Measurements from ENCODE around the gene EYA2. TPM values are rescaled to one million over a fixed set of nuclear protein-coding genes. Genes with fewer than 3 reads are reported as not detected.

The EYA2 gene
- total RNA-seq, 1 experiment from 2014 or later: 0.74 TPM

- Histone ChIP-seq H3T11ph (ENCODE audit: low read length) (no peak overlapping the region), H3K9me3 (ENCODE audit: control insufficient read depth, low read depth, low read length) (no peaks in the 10 kb centered on the region), H2BK120ac (ENCODE audit: low read depth, low read length, poor library complexity, severe bottlenecking) (no peak overlapping the region), H2BK15ac (ENCODE audit: low read depth, low read length) (no peak overlapping the region), H3K79me2 (ENCODE audit: insufficient read depth, low read length) (no peaks in the 10 kb centered on the region), H3K56ac (ENCODE audit: insufficient read length, low read depth, low read length) (no peak overlapping the region), H4K91ac (ENCODE audit: insufficient read length, low read depth, low read length) (no peak overlapping the region), H3K23me2 (ENCODE audit: insufficient read length, low read depth, low read length, poor library complexity, severe bottlenecking) (no peaks in the 10 kb centered on the region), H3K27me3 (ENCODE audit: insufficient read depth, low read length) (no peaks in the 10 kb centered on the region), H3K4me2 (ENCODE audit: insufficient read depth, insufficient read length, low read length) (no peak overlapping the region), H2BK12ac (ENCODE audit: insufficient read length, low read depth, low read length) (no peak overlapping the region), H3K4me1 (ENCODE audit: insufficient read depth, low read length) (no peaks in the 10 kb centered on the region), H3K9ac (ENCODE audit: extremely low read depth, insufficient read length, low read length) (no peak overlapping the region), H4K5ac (ENCODE audit: insufficient read length, low read depth, low read length) (no peak overlapping the region), H2BK5ac (ENCODE audit: insufficient read length, low read length) (no peak overlapping the region), H3K23ac (ENCODE audit: insufficient read length, low read depth, low read length) (no peak overlapping the region), H3K14ac (ENCODE audit: insufficient read depth, low read length) (no peak overlapping the region), H3K79me1 (ENCODE audit: insufficient read depth, low read depth, low read length, poor library complexity, severe bottlenecking) (no peaks in the 10 kb centered on the region), H2AFZ (ENCODE audit: low read length) (no peak overlapping the region), H3K27ac (ENCODE audit: insufficient read length, low read depth, low read length) (no peak overlapping the region), H2AK5ac (ENCODE audit: insufficient read length, low read length) (no peak overlapping the region), H3K4ac (ENCODE audit: low read depth, low read length) (no peak overlapping the region), H3K18ac (ENCODE audit: insufficient read length, low read depth, low read length) (no peak overlapping the region), H2BK20ac (ENCODE audit: low read depth, low read length, poor library complexity, severe bottlenecking) (no peak overlapping the region), H4K20me1 (ENCODE audit: control insufficient read depth, insufficient read depth, insufficient read length) (no peaks in the 10 kb centered on the region), H4K8ac (replicated peaks; ENCODE audit: insufficient read length, low read depth, low read length) (no peak overlapping the region)
- no peak for DNase-seq
- no peak for TF ChIP-seq CTCF (conservative IDR thresholded peaks at IDR 0.05)
- Mint-ChIP-seq H3K4me3 (no peak overlapping the region), H3K4me1 (peaks cover 0 to 8% of the 10 kb centered on the region in 2 experiments; a peak in 3 of 4 replicates), H3K27ac (no peak overlapping the region), H3K36me3 (ENCODE audit: insufficient read depth in 1 of 3, low read depth in 3 of 3) (peaks cover 0 to 3% (median 0%) of the 10 kb centered on the region in 3 experiments; a peak in 2 of 7 replicates), H3K27me3 (ENCODE audit: low read depth) (peaks cover 4% of the 10 kb centered on the region; the same call in 1 of the 2 replicates), H3K9me3 (peaks cover 18 to 19% of the 10 kb centered on the region in 2 experiments; a peak in 4 of 5 replicates)
- WGBS (ENCODE audit: extremely low coverage, insufficient read length, low lambda C conversion rate): no CpG with 5 or more reads among the region's 7 CpGs
Observed at GRCh38 chr20:47099093-47099492, 204.4 kb downstream of the EYA2 start.
